Breast epithelium (tissue), 4 donors: Measurements from ENCODE around the gene CTRB1. TPM values are rescaled to one million over a fixed set of nuclear protein-coding genes. Genes with fewer than 3 reads are reported as not detected.
A peak's percentile ranks its signal among the peaks of the same experiment; 100 is the strongest.
"Not testable (repeated sequence)": the region's sequence is repeated elsewhere in the genome, so short reads cannot be mapped to it uniquely, and the experiment has no call there.

Experiments
- DNase-seq, 2 donors: peaks; one replicate each; pipeline ENCODE4 v3.0.0-alpha.2; 2019; ENCODE audit warnings: low spot score in 2 of 2
- H3K27ac ChIP-seq, 2 donors: fragments of 200-600 bp; sonication (generic) in 1 of 2; one replicate each; pipeline ENCODE4 v1.5.1; 2016 to 2019; ENCODE audit warnings: mild to moderate bottlenecking in 1 of 2
- H3K27me3 ChIP-seq, 2 donors: fragments of 200-600 bp; sonication (generic) in 1 of 2; one replicate each; pipeline versions ENCODE4 v1.5.1 to v1.6.0; 2017 to 2019; ENCODE audit warnings: control low read depth in 1 of 2, mild to moderate bottlenecking in 1 of 2
- H3K36me3 ChIP-seq: fragments of 200-600 bp; one replicate; pipeline ENCODE4 v1.5.1; 2019
- H3K4me1 ChIP-seq, 2 donors: fragments of 200-600 bp; sonication (generic); one replicate each; pipeline ENCODE4 v1.5.1; 2016 to 2019; ENCODE audit warnings: control low read depth in 1 of 2
- H3K4me3 ChIP-seq, 3 donors: fragments of 200-600 bp; sonication (generic); 1 replicate in 2 of 3; 2 replicates in 1 of 3; pipeline ENCODE4 v1.5.1; 2016 to 2019; ENCODE audit warnings: mild to moderate bottlenecking in 3 of 3, moderate library complexity in 2 of 3
- H3K9me3 ChIP-seq, 2 donors: fragments of 200-600 bp; sonication (generic) in 1 of 2; one replicate each; pipeline ENCODE4 v1.5.1; 2016 to 2019; ENCODE audit warnings: control low read depth in 1 of 2
- CTCF ChIP-seq, 3 donors: fragments of 450-650 bp; IDR thresholded peaks; one replicate each; pipeline ENCODE4 v1.5.1; 2016 to 2017; ENCODE audit warnings: antibody characterized with exemption in 3 of 3, mild to moderate bottlenecking in 3 of 3, moderate library complexity in 3 of 3
- POLR2A ChIP-seq: fragments of 450-650 bp; IDR thresholded peaks from one replicate; pipeline ENCODE4 v1.6.1; 2016; ENCODE audit warnings: antibody characterized with exemption, mild to moderate bottlenecking, moderate library complexity
- POLR2AphosphoS5 ChIP-seq, 3 donors: sonication (generic); formaldehyde crosslinking; IDR thresholded peaks; one replicate each; pipeline ENCODE4 v1.6.1; 2017; ENCODE audit warnings: antibody characterized with exemption in 3 of 3
- intact Hi-C: fragments of 100-400 bp; cut with DNase I; formaldehyde crosslinking; loops from one replicate; pipeline ENCODE4 v1.15.1; 2023; ENCODE audit warnings: low total_unique reads
- total RNA-seq, 3 donors: library from RNA; depleted of rRNA; stranded (reverse); fragments of >200 nt; gene quantifications; one replicate each; pipeline ENCODE4 v1.1.0, GENCODE V29; 2016

CTRB1 gene
- total RNA-seq, 3 donors from 2014 or later, result not detected

- Histone ChIP-seq H3K27me3 (no peaks in the 10 kb centered on the region), H3K9me3 (no peaks in the 10 kb centered on the region)
- intact Hi-C loops, result loop anchor here (5.0 to 10.0 kb wide), 2 partner anchors 190 to 408 kb away; no protein-coding TSS in a partner anchor
These were observed 14.4 kb upstream of the CTRB1 start for GRCh38 chr16:75204410-75204758.

GRCh38 chr16:75204905-75205304 is 13.9 kb upstream of the CTRB1 start:
- H3K9me3 ChIP-seq, H3K4me3 ChIP-seq, H3K27ac ChIP-seq, DNase-seq, H3K27me3 ChIP-seq, H3K36me3 ChIP-seq, H3K4me1 ChIP-seq: not testable (repeated sequence)
- intact Hi-C loops, result loop anchor here (5.0 to 10.0 kb wide), 2 partner anchors 190 to 407 kb away; no protein-coding TSS in a partner anchor

More at GRCh38 chr16:75204410-75204758, 14.4 kb upstream of the CTRB1 start:
- no peak for TF ChIP-seq POLR2A
- TF ChIP-seq POLR2AphosphoS5 (IDR thresholded peaks at IDR 0.05), result no peak
- no peak for TF ChIP-seq CTCF (IDR thresholded peaks at IDR 0.05)
- H3K4me3 ChIP-seq, result no peak overlapping the region
- H3K27ac ChIP-seq, result no peak overlapping the region
- H3K4me1 ChIP-seq, result no peaks in the 10 kb centered on the region
- DNase-seq, result peak in 1 of 2 donors; percentile 22
- no peaks in the 10 kb centered on the region for H3K36me3 ChIP-seq

GRCh38 chr16:75205438-75205837 is 13.3 kb upstream of the CTRB1 start:
- not testable (repeated sequence) for H3K4me3 ChIP-seq, DNase-seq, H3K27ac ChIP-seq, H3K9me3 ChIP-seq, H3K4me1 ChIP-seq, H3K27me3 ChIP-seq, H3K36me3 ChIP-seq
- intact Hi-C loops, result loop anchor here (10.0 kb wide), 1 partner anchor 189 kb away; no protein-coding TSS in a partner anchor

GRCh38 chr16:75205961-75206748 is 12.6 kb upstream of the CTRB1 start:
- H3K27me3 ChIP-seq, H3K36me3 ChIP-seq, H3K27ac ChIP-seq, H3K9me3 ChIP-seq, H3K4me1 ChIP-seq, H3K4me3 ChIP-seq: not testable (repeated sequence)
- intact Hi-C loops, result loop anchor here (10.0 kb wide), 1 partner anchor 189 kb away; no protein-coding TSS in a partner anchor
- peak in 1 of 2 donors; percentile 15 for DNase-seq

- Histone ChIP-seq H3K4me1 (no peaks in the 10 kb centered on the region), H3K4me3 (no peak within 1 kb of the TSS), H3K27me3 (no peaks in the 10 kb centered on the region), H3K36me3 (no peaks in the 10 kb centered on the region), H3K27ac (no peak within 1 kb of the TSS), H3K9me3 (no peaks in the 10 kb centered on the region)
- peak in 1 of 2 donors; percentile 30 for DNase-seq
- intact Hi-C loops, result loop anchor here (10.0 kb wide), 1 partner anchor 188 kb away; no protein-coding TSS in a partner anchor
- no peak for TF ChIP-seq POLR2A
- no peak for TF ChIP-seq POLR2AphosphoS5 (IDR thresholded peaks at IDR 0.05)
- TF ChIP-seq CTCF (IDR thresholded peaks at IDR 0.05), result no peak
These were observed 11.9 kb upstream of the CTRB1 start, which contains the start of gene CTRB2 for GRCh38 chr16:75206749-75207451. Gene CTRB2, minus strand, starts transcription at chr16:75207161. Its CDS starts 20 bp downstream, at chr16:75207141.

- TF ChIP-seq CTCF (IDR thresholded peaks at IDR 0.05) (no peak), POLR2A (no peak), POLR2AphosphoS5 (IDR thresholded peaks at IDR 0.05) (no peak)
- DNase-seq, result no peak
- H3K27ac ChIP-seq, result no peak overlapping the region
- no peaks in the 10 kb centered on the region for H3K36me3 ChIP-seq
- H3K9me3 ChIP-seq, result no peaks in the 10 kb centered on the region
- intact Hi-C loops, result loop anchor here (10.0 kb wide), 1 partner anchor 187 kb away; no protein-coding TSS in a partner anchor
- no peaks in the 10 kb centered on the region for H3K27me3 ChIP-seq
- no peaks in the 10 kb centered on the region for H3K4me1 ChIP-seq
- no peak overlapping the region for H3K4me3 ChIP-seq
These were observed 11.0 kb upstream of the CTRB1 start for GRCh38 chr16:75207831-75208230.
